Measurements from ENCODE around the gene PZP. TPM values are rescaled to one million over a fixed set of nuclear protein-coding genes. Genes with fewer than 3 reads are reported as not detected.

PZP gene
- total and polyA plus RNA-seq, 2 of the 8 experiments (the other 6 are each of a cell fraction or from before 2014, with no cell fraction given), result 0.08 TPM; not detected in 1

- Histone ChIP-seq H4K91ac (replicated peaks; ENCODE audit: insufficient read length, low read length) (no peak overlapping the region), H3K23me2 (ENCODE audit: low read depth, low read length) (no peaks in the 10 kb centered on the region), H3K23ac (ENCODE audit: insufficient read length) (no peak overlapping the region), H2BK12ac (ENCODE audit: low read depth, low read length) (no peak overlapping the region), H3K4me2 (ENCODE audit: insufficient read depth in 1 of 2, low read depth in 2 of 2, low read length in 2 of 2) (no peak overlapping the region), H4K8ac (ENCODE audit: extremely low read depth, insufficient read depth, low read length) (no peak overlapping the region), H4K20me1 (replicated peaks in 1 of 2; ENCODE audit: control insufficient read depth in 1 of 2, insufficient read depth in 2 of 2, low read length in 2 of 2) (no peaks in the 10 kb centered on the region), H3K4ac (replicated peaks; ENCODE audit: insufficient read length, low read depth, low read length) (no peak overlapping the region), H4K5ac (ENCODE audit: insufficient read length, low read depth, low read length) (no peak overlapping the region), H3K4me3 (ENCODE audit: extremely low read depth in 1 of 4, insufficient read depth in 2 of 4, low read depth in 3 of 4, low read length in 4 of 4) (no peak overlapping the region), H3K79me2 (ENCODE audit: control insufficient read depth in 1 of 2, insufficient read depth in 2 of 2, low read length in 2 of 2) (no peaks in the 10 kb centered on the region), H3K27ac (ENCODE audit: low read depth, low read length) (no peak overlapping the region), H2BK15ac (ENCODE audit: low read length) (no peak overlapping the region), H2BK5ac (ENCODE audit: low read depth, low read length) (no peak overlapping the region), H2BK120ac (replicated peaks; ENCODE audit: low read depth, low read length) (no peak overlapping the region), H3K27me3 (replicated peaks in 1 of 4; ENCODE audit: control insufficient read depth in 3 of 4, extremely low read depth in 1 of 4, insufficient read depth in 3 of 4, low read length in 3 of 4) (no peaks in the 10 kb centered on the region; a peak in 1 of 7 replicates), H3K18ac (ENCODE audit: extremely low read depth, low read length) (no peak overlapping the region), H3K4me1 (replicated peaks in 1 of 4; ENCODE audit: control insufficient read depth in 3 of 4, insufficient read depth in 4 of 4, low read length in 3 of 4) (no peaks in the 10 kb centered on the region), H2BK20ac (ENCODE audit: low read length) (no peak overlapping the region), H3K79me1 (ENCODE audit: low read depth, low read length) (no peaks in the 10 kb centered on the region), H3K36me3 (ENCODE audit: control insufficient read depth in 2 of 4, insufficient read depth in 4 of 4, low read length in 3 of 4) (no peaks in the 10 kb centered on the region), H2AFZ (ENCODE audit: low read length) (no peak overlapping the region), H3K14ac (ENCODE audit: insufficient read length) (no peak overlapping the region), H3K9ac (replicated peaks in 1 of 4; ENCODE audit: extremely low read depth in 1 of 4, low read depth in 3 of 4, low read length in 3 of 4) (no peak overlapping the region), H3K56ac (replicated peaks; ENCODE audit: insufficient read length, low read depth, low read length) (no peak overlapping the region), H3K9me3 (ENCODE audit: insufficient read depth in 2 of 2, low read depth in 1 of 2, low read length in 1 of 2) (no peaks in the 10 kb centered on the region; a peak in 1 of 4 replicates), H2AK5ac (ENCODE audit: low read depth, low read length) (no peak overlapping the region)
- DNase-seq (ENCODE audit: low read depth in 1 of 2, low spot score in 2 of 2) (no peak), FAIRE-seq (no peak)
- ChIA-PET CTCF (ENCODE audit: partially characterized antibody) (no interaction called here), POLR2A (ENCODE audit: partially characterized antibody) (no interaction called here)
- 87% methylated on average over 1 of the region's 1 CpG; no CpG with 5 or more reads in 1 of the 2 experiments for WGBS, 2 experiments (ENCODE audit: extremely low coverage in 1 of 2, insufficient coverage in 1 of 2, insufficient read length in 1 of 2, insufficient replicate concordance in 2 of 2, low coverage in 1 of 2, low lambda C conversion rate in 2 of 2, missing lambda C conversion rate in 1 of 2)
- TF ChIP-seq MAX (IDR thresholded peaks at IDR 0.05) (no peak), SIX5 (IDR thresholded peaks at IDR 0.05; ENCODE audit: low read depth, low read length) (no peak), SP4 (IDR thresholded peaks at IDR 0.05; ENCODE audit: low read length) (no peak), BRCA1 (IDR thresholded peaks at IDR 0.05; ENCODE audit: low read depth, low read length) (no peak), GTF2F1 (IDR thresholded peaks at IDR 0.05; ENCODE audit: borderline replicate concordance, low read depth, low read length) (no peak), SP1 (IDR thresholded peaks at IDR 0.05; ENCODE audit: low read depth, low read length) (no peak), BACH1 (IDR thresholded peaks at IDR 0.05; ENCODE audit: low read length) (no peak), RNF2 (IDR thresholded peaks at IDR 0.05; ENCODE audit: borderline replicate concordance, low read depth, low read length, missing control alignments, poor library complexity, severe bottlenecking) (no peak), EZH2 (IDR thresholded peaks at IDR 0.05; ENCODE audit: low read depth, low read length, severe bottlenecking) (no peak), SIRT6 (IDR thresholded peaks at IDR 0.05; ENCODE audit: low read length) (no peak), HDAC6 (IDR thresholded peaks at IDR 0.05; ENCODE audit: low read depth, low read length) (no peak), CHD1 (IDR thresholded peaks at IDR 0.05; ENCODE audit: low read depth, low read length) (no peak), YY1 (IDR thresholded peaks at IDR 0.05; ENCODE audit: low read depth, low read length) (no peak)
Observed at GRCh38 chr12:9237286-9237685, 29.1 kb upstream of the PZP start.
